ENCODE results near the gene CCDC68.
"Not testable (repeated sequence)": the region's sequence is repeated elsewhere in the genome, so short reads cannot be mapped to it uniquely, and the experiment has no call there.

CCDC68 gene

GRCh38 chr18:54871231-54871630 lies 88.0 kb downstream of the CCDC68 start:
- DNase-seq: no peak

- DNase-seq: no peak
Measured at GRCh38 chr18:54867131-54867530, 92.1 kb downstream of the CCDC68 start.

- DNase-seq: no peak
Measured at GRCh38 chr18:54860941-54861340, 98.3 kb downstream of the CCDC68 start.

- DNase-seq: peak; percentile 12
Measured at GRCh38 chr18:54859667-54860421, 99.4 kb downstream of the CCDC68 start.

GRCh38 chr18:54857499-54857898 lies 101.8 kb downstream of the CCDC68 start:
- DNase-seq: no peak

- DNase-seq: no peak
Measured at GRCh38 chr18:54856105-54856646, 103.1 kb downstream of the CCDC68 start.

- DNase-seq: not testable (repeated sequence)
Measured at GRCh38 chr18:54855050-54855449, 104.2 kb downstream of the CCDC68 start.

- no peak for DNase-seq
Measured at GRCh38 chr18:54852780-54853675, 106.2 kb downstream of the CCDC68 start.
